Epithelial cell of proximal tubule (primary cell): ENCODE data around the gene CHPF2. TPM values are rescaled to one million over a fixed set of nuclear protein-coding genes. Genes with fewer than 3 reads are reported as not detected.

ENCODE experiments used
- DNase-seq: peaks from one replicate; pipeline ENCODE4 v3.0.0-alpha.2; 2011; ENCODE audit warnings: low read depth
- H3K4me3 ChIP-seq: 2 replicates; pipeline ENCODE4 v1.5.1; 2011; ENCODE audit warnings: low read depth, mild to moderate bottlenecking, low read length
- total RNA-seq: library from RNA; depleted of rRNA; stranded (reverse); fragments of >200 nt; gene quantifications from 2 replicates; pipeline ENCODE4 v1.2.3, GENCODE V29; 2015
- TF ChIP-seq, protein P1 (sequence below): conservative IDR thresholded peaks from 2 replicates; pipeline ENCODE4 v1.5.1; 2012; ENCODE audit warnings: low read depth, mild to moderate bottlenecking, low read length

CHPF2 gene
- total RNA-seq, 1 donor from 2014 or later: 40.1 TPM

DNA sequence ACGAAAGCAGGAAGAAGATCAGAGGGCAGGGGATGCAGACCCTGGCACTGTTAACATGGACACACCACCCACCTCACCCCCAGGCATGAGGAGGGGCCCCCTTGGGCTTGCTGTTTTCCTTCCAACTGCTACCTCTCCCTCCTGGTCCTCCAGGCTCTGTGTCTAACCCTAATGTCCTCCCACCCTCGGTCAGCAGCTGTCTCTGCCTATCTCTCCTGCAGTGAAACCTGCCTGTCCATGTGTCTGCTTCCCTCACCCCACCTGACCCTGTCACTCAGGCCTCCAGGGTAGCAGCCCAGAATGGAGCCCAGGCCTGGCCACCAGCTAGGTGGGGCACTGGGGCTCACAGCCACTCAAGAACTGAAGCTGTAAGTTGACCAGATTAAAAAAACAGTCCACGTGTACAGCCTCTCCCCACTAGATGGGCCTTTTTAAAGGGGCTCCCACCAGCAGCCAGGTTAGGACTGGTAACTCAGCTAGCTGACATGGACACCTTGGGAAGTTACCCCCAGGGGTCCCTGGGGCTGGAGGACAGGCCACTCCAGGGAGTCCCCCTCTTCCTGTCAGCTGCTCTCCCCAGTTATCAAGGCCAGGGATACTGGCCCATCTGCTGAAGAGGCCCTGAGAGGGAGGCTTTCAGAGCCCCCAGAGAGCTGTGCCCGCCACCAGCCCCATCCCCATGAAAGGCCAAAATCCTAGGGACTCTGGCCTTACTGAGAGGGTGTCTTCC is 14.7 kb downstream of the CHPF2 start:
- TF ChIP-seq, protein P1, sequence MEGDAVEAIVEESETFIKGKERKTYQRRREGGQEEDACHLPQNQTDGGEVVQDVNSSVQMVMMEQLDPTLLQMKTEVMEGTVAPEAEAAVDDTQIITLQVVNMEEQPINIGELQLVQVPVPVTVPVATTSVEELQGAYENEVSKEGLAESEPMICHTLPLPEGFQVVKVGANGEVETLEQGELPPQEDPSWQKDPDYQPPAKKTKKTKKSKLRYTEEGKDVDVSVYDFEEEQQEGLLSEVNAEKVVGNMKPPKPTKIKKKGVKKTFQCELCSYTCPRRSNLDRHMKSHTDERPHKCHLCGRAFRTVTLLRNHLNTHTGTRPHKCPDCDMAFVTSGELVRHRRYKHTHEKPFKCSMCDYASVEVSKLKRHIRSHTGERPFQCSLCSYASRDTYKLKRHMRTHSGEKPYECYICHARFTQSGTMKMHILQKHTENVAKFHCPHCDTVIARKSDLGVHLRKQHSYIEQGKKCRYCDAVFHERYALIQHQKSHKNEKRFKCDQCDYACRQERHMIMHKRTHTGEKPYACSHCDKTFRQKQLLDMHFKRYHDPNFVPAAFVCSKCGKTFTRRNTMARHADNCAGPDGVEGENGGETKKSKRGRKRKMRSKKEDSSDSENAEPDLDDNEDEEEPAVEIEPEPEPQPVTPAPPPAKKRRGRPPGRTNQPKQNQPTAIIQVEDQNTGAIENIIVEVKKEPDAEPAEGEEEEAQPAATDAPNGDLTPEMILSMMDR: no peak
- peak overlapping the region; percentile 78 for H3K4me3 ChIP-seq
- no peak for DNase-seq

DNA sequence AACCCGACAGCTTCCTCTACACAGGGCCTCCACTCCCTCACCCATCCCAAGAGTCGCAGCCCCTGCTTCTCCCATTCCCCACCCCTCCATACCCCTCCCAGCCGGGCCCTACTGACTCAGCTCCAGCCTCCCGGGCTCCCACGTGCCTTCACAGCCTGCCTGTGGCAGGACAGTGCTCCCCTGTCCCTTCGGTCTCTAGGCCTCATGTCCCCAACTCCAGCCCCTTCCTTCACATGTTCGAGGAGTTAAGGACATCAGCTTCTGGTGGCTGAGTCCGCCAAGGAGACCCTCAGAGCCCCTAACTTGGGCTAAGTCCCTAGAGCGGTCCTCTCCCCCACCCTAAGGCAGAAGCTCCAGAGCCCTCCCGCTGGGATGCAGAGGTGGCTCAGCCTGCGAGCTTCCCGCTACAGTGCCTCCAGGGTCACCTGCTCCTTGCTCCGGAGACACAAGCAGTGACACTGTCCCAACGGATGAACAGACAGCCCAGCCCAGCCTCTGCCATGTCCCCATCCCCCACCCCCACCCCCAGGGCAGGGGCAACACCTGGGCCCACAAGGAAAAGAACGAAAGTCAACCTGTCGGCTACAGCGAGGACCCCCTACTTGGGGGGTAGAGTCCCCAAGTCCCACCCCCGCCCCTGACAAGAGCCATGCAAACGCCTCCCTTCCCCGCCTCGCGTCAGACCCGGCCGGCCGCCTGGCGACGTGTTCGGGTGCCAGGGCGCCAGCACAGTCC is 15.5 kb downstream of the CHPF2 start:
- H3K4me3 ChIP-seq: peak overlapping the region; percentile 78
- no peak for DNase-seq
- TF ChIP-seq, protein P1: no peak

DNA sequence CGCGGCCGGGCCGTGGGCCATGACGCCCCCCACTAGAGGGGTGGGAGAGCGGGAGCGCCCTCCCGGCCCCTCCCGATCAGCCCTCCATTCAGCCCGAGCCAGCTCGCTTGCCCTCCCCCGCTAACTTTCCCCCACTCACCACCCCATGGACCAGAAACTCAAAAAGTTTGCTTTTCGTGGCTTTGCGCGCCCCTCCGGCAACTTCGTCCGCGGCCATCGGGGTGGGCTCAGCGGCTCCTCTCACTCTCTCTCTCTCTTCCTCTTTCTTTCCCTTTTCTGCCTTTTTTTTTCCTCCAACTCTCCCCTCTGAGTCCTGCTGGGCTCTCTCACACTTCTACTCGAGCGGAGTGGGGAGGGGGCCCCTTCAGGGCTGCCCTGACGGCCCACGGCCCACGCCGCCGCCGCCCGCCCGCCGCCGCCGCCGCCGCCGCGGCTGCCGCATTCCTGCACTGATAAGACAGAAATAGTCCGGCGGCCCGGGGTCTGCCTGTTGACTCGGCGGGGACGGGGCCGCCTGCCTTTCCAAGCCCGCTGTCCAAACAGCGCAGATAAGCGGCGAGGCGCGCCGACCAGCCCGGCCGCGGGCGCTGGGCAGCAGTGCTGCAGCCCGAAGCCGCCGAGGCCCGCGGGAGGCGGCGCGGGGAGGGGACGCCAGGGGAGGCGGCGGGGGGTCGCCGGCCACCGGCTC is 16.2 kb downstream of the CHPF2 start, which contains the start of gene SMARCD3:
SMARCD3 (minus strand) TSS at position 349 of the 688 bp plus-strand sequence; CDS start at position 217, 132 bp downstream.
- H3K4me3 ChIP-seq: peak within 1 kb of the TSS; percentile 78
- DNase-seq: no peak
- TF ChIP-seq, protein P1: no peak

DNA sequence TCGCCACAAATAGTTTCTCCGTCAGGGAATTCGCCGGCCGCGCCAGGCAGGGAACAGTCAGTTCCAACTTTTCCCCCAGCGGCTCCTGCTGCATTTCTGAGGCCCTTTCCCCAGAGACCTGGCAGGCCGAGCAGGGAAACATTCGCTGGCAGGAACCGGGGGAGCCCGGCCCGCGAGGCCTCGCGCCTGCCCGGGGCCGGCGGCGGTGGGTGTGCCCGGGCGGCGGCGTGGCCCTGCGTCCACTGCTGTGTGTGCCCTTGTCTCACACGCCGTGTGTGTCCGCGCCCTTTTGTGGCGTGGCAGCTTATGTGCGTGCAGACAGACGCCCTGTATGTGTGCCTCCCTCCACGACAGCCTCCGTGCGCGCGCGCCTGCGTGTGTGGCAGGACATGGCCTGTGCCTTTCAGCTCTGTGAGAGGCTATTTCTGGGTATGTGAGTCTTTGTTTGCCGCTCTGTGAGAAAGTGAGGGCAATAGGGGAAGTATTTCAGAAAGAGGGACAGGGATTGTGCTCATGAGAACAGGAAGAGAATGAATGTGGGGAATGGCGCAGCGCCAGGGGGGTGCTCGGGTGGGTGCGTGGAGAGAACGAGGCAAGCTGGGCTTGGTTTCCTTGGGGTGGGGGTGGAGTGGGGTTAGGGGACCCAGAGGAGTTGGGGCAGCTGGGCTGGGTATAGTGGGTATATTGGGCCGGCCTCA is 16.9 kb downstream of the CHPF2 start:
- DNase-seq: no peak
- peak overlapping the region; percentile 78 for H3K4me3 ChIP-seq
- TF ChIP-seq, protein P1: no peak

DNA sequence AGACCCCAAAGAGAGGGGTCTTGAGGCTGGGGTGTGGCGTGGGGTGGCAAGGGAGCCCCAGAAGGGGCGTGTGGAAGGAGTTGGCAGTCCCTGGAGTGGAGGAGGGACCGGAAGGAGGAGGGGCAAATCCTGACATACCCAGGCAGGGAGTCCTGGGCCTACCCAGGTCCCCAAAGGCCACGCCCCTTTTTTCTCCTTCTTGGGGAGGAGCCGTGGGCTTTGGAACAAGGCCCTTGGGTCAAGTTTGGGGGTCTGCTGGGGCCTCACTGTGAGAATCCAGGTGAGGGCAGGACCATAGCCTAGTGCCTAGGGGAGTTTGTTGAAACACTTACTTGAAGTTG is 17.4 kb downstream of the CHPF2 start:
- H3K4me3 ChIP-seq: no peak overlapping the region
- TF ChIP-seq, protein P1: no peak
- DNase-seq: no peak

DNA sequence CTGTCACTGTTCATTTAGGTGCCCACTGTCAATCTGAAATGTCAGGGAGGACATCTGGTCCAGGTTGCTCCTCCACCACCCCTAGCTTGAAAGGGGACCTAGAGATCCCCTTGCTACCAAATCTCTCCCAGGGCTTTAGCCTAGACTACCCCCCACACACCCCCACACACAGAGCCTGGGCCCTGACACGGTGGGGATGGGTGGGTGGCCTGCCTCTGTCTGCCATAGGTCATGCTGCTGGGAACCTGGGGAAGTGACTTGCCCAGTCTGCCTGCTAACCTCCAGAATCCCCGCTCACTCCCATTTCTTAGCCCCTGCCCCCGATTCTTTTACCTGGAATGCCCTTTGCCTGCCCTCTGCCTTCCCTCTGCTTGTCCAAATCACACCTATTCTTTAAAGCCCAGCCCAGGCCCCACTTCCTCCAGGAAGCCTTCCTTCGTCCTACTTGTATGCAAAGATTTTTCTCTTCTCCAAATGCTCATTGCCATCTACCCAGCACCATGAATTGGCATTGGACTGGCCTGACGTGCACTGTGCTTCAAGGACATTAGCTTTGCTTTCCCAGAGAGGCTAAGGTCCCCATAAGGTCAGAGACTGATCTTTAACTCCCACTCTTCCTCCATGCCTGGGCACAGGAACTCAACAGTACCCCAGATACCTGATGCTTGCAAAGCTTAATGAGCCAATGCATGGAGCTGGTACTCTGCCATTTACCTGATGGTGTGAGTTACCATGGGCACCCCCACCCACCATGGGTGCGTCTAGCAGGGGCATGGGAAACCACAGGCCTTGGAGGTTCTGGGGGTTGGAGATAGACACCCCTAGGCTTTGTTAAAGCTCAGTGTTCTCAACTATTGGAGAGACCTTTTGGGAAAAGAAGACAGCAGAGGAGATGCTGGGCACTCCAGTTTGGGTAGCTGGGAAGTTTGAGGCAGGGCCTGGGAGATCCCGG is 18.2 kb downstream of the CHPF2 start:
- DNase-seq: no peak
- TF ChIP-seq, protein P1: no peak
- H3K4me3 ChIP-seq: no peak overlapping the region
